Vagina (tissue), 2 donors: ENCODE measurements around the gene MACROD2. TPM values are rescaled to one million over a fixed set of nuclear protein-coding genes. Genes with fewer than 3 reads are reported as not detected.

ENCODE experiments used
- DNase-seq, 2 donors: peaks; one replicate each; pipeline ENCODE4 v3.0.0-alpha.2; 2017; ENCODE audit errors: extremely low spot score in 2 of 2
- H3K27ac ChIP-seq: fragments of 200-600 bp; sonication (generic); one replicate; pipeline ENCODE4 v1.5.1; 2019
- H3K27me3 ChIP-seq: fragments of 200-600 bp; sonication (generic); one replicate; pipeline ENCODE4 v1.5.1; 2019
- H3K36me3 ChIP-seq, 2 donors: fragments of 200-600 bp; sonication (generic); one replicate each; pipeline ENCODE4 v1.5.1; 2017 to 2019
- H3K4me1 ChIP-seq: fragments of 200-600 bp; sonication (generic); one replicate; pipeline ENCODE4 v1.5.1; 2019
- H3K4me3 ChIP-seq, 2 donors: fragments of 200-600 bp; sonication (generic); 1 replicate in 1 of 2; 2 replicates in 1 of 2; pipeline ENCODE4 v1.5.1; 2016 to 2019
- H3K9me3 ChIP-seq: fragments of 200-600 bp; sonication (generic); one replicate; pipeline ENCODE4 v1.5.1; 2019
- POLR2A ChIP-seq, 2 donors: fragments of 450-650 bp; IDR thresholded peaks; one replicate each; pipeline ENCODE4 v1.6.1; 2017; ENCODE audit warnings: antibody characterized with exemption in 2 of 2, mild to moderate bottlenecking in 2 of 2, moderate library complexity in 2 of 2
- POLR2AphosphoS5 ChIP-seq, 2 donors: sonication (generic); formaldehyde crosslinking; IDR thresholded peaks; one replicate each; pipeline ENCODE4 v1.9.0; 2017; ENCODE audit warnings: antibody characterized with exemption in 2 of 2, mild to moderate bottlenecking in 2 of 2, low read depth in 1 of 2; ENCODE audit not compliant: insufficient read depth in 1 of 2
- intact Hi-C: fragments of 100-400 bp; cut with DNase I; formaldehyde crosslinking; loops from one replicate; pipeline ENCODE4 v1.15.1; 2023
- total RNA-seq: library from RNA; depleted of rRNA; stranded (reverse); fragments of >200 nt; gene quantifications from one replicate; pipeline ENCODE4 v1.2.3, GENCODE V29; 2016
- TF ChIP-seq, protein P1 (sequence below), 3 experiments: fragments of 450-650 bp in 2 of 3; fragments of 200-600 bp in 1 of 3; sonication (generic) in 1 of 3; IDR thresholded peaks; one replicate each; pipeline ENCODE4 v1.5.1; 2017 to 2019; ENCODE audit warnings: antibody characterized with exemption in 3 of 3, mild to moderate bottlenecking in 2 of 3, moderate library complexity in 2 of 3

Gene MACROD2
- total RNA-seq, 1 donor from 2014 or later = 12.5 TPM

DNA sequence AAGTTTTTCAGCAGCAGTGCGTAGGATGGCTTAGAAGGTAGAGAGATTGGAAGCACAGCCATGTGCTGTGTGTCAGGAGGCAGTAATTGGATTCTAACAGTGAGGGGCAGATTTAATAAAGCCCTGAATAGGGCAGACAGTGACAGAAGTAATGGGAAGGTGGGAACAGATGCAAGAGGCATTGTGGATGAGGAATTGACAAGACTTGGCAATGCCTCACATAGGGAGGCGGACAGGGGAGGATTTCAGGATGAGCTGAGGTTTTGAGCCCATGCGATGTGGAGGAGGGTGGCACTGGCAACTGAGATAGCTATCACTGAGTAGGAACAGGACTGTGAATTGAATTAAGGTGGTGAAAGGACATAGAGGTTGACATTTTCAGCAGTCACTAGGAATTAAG lies 604.3 kb downstream of the MACROD2 start:
- Histone ChIP-seq H3K27ac (no peak overlapping the region), H3K4me1 (no peaks in the 10 kb centered on the region), H3K4me3 (no peak overlapping the region), H3K27me3 (no peaks in the 10 kb centered on the region), H3K36me3 (no peaks in the 10 kb centered on the region), H3K9me3 (no peaks in the 10 kb centered on the region)
- TF ChIP-seq, protein P1, sequence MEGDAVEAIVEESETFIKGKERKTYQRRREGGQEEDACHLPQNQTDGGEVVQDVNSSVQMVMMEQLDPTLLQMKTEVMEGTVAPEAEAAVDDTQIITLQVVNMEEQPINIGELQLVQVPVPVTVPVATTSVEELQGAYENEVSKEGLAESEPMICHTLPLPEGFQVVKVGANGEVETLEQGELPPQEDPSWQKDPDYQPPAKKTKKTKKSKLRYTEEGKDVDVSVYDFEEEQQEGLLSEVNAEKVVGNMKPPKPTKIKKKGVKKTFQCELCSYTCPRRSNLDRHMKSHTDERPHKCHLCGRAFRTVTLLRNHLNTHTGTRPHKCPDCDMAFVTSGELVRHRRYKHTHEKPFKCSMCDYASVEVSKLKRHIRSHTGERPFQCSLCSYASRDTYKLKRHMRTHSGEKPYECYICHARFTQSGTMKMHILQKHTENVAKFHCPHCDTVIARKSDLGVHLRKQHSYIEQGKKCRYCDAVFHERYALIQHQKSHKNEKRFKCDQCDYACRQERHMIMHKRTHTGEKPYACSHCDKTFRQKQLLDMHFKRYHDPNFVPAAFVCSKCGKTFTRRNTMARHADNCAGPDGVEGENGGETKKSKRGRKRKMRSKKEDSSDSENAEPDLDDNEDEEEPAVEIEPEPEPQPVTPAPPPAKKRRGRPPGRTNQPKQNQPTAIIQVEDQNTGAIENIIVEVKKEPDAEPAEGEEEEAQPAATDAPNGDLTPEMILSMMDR (IDR thresholded peaks at IDR 0.05) = no peak
- no peak for TF ChIP-seq POLR2A (IDR thresholded peaks at IDR 0.05)
- no peak for DNase-seq
- intact Hi-C loops = no loop called here

DNA sequence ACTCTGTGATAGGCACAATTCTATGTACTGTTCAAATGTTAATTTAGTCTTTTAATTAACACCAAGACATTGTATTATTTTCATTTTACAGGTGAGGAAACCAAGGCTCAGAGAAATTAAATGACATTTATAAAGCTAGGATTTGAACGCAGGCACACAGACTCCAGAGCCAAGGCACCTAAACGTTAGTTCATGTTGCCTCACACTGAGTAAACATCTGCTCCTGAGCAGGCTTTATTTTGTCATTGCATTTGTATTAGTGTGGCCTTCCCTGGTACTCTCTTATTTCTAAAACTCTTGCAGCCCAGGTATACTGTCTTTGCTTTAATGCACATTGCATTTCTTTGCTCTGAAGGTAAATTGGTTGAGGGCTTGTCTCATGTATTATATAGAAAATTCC lies 605.2 kb downstream of the MACROD2 start:
- no peaks in the 10 kb centered on the region for H3K27me3 ChIP-seq
- H3K36me3 ChIP-seq = no peaks in the 10 kb centered on the region
- no peaks in the 10 kb centered on the region for H3K9me3 ChIP-seq
- DNase-seq = no peak
- no peak overlapping the region for H3K4me3 ChIP-seq
- H3K4me1 ChIP-seq = no peaks in the 10 kb centered on the region
- H3K27ac ChIP-seq = no peak overlapping the region
- TF ChIP-seq, protein P1 (IDR thresholded peaks at IDR 0.05) = no peak
- TF ChIP-seq POLR2A (IDR thresholded peaks at IDR 0.05) (no peak), POLR2AphosphoS5 (IDR thresholded peaks at IDR 0.05; ENCODE audit: insufficient read depth in 1 of 2, low read depth in 1 of 2) (no peak)
- intact Hi-C loops = no loop called here

DNA sequence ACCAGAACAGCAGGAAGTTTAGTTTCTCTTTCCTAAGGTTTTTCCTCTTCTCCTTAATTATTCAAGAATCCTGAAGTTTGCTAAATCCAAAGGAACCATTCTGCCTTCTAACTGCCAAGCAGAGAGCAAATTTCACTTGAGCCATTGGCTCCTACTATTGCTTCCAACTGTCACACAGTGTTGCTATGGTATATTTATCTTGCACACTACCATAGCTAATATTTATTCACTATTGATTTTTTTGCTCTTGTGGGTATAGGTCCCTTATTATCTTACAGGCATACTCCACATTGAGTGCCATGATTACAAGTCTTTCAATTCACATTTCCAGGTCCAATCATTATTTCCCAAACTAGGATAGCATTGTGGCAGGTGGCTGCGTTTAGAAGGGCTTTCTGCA lies 608.8 kb downstream of the MACROD2 start:
- intact Hi-C loops = no loop called here
- H3K4me1 ChIP-seq = no peaks in the 10 kb centered on the region
- no peak overlapping the region for H3K4me3 ChIP-seq
- H3K36me3 ChIP-seq = no peaks in the 10 kb centered on the region
- no peaks in the 10 kb centered on the region for H3K9me3 ChIP-seq
- DNase-seq = no peak
- no peak for TF ChIP-seq POLR2A (IDR thresholded peaks at IDR 0.05)
- TF ChIP-seq, protein P1 (IDR thresholded peaks at IDR 0.05) = no peak
- no peak for TF ChIP-seq POLR2AphosphoS5 (IDR thresholded peaks at IDR 0.05; ENCODE audit: insufficient read depth in 1 of 2, low read depth in 1 of 2)
- no peak overlapping the region for H3K27ac ChIP-seq
- H3K27me3 ChIP-seq = no peaks in the 10 kb centered on the region

DNA sequence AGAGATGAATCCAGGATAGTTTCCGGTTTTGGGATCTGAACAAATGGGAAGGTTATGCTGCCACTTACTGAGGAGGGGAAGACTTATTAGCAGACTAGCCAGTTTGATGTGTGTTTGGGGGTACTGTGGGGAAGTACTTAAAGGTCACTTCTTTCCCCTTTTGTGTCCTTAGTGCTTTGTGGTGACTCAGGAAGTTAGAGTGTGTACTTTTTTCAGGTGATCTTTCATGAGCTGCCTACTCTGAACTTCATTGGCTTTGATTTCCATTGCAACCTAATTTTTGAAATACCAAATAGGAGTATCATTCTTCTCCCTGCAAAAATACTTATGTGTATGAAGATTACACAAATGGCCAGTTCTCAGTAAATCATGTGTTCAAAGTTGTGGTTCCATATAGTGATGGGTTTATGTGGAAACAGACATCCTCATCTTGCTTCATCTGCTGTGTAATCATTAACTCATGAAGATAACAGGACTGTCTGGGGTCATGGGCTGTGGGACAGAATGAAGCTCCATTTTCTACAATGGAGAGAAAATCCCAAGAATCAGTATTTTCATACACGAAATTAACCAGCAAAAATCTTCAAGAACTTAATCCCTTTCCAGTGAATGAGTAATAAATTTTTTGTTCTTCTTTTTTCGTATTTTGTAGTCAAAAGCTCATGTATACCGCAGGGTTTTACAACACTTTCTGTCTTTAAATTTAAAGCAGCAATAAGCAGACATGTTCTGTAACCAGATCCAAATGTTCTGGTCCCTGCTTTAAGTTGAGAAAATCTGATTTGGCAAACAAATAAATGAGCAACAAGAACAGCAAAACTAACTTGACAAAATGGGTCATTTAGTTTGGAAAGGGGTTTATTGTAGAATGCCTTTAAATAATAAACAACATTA lies 614.3 kb downstream of the MACROD2 start:
- intact Hi-C loops = no loop called here

More for the DNA sequence above, 614.3 kb downstream of the MACROD2 start:
- no peaks in the 10 kb centered on the region for H3K27me3 ChIP-seq
- H3K27ac ChIP-seq = no peak overlapping the region
- DNase-seq = no peak
- H3K9me3 ChIP-seq = no peaks in the 10 kb centered on the region
- no peak for TF ChIP-seq POLR2AphosphoS5 (IDR thresholded peaks at IDR 0.05; ENCODE audit: insufficient read depth in 1 of 2, low read depth in 1 of 2)
- TF ChIP-seq, protein P1 (IDR thresholded peaks at IDR 0.05) = no peak
- TF ChIP-seq POLR2A (IDR thresholded peaks at IDR 0.05) = no peak
- no peaks in the 10 kb centered on the region for H3K4me1 ChIP-seq
- no peak overlapping the region for H3K4me3 ChIP-seq
- no peaks in the 10 kb centered on the region for H3K36me3 ChIP-seq
